ENCODE results near the gene PWP1.

PWP1 gene

DNA sequence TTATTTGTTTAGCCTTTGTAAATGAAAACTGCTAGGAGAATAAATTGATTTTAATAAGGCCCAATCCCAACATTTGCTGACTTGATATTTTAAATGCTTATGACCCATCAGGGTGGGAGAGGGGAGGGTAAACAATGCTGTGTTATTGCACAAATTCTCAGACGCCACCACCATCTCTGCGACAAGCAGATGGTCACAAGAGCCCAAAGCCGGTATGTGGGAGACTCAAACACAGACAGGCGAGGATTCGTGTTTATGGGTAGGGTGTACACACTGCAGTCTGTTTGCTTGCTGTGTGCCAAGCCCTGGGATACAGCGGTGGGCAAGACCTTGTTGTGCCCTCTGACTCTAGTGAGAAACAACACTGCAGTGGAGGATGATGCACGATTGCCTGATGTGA is 39.2 kb upstream of the PWP1 start:
- TF ChIP-seq POLR2AphosphoS5 (IDR thresholded peaks at IDR 0.05; ENCODE audit: low read depth, low read length) (no peak), TAF1 (IDR thresholded peaks at IDR 0.05; ENCODE audit: borderline replicate concordance, insufficient read depth, low read length) (no peak), FOXP2 (optimal IDR thresholded peaks at IDR 0.05; ENCODE audit: borderline replicate concordance, extremely low read depth, extremely low read length, insufficient read depth) (no peak), SIN3A (IDR thresholded peaks at IDR 0.05; ENCODE audit: borderline replicate concordance, insufficient read depth, low read length) (no peak)
- TF ChIP-seq, protein P1, sequence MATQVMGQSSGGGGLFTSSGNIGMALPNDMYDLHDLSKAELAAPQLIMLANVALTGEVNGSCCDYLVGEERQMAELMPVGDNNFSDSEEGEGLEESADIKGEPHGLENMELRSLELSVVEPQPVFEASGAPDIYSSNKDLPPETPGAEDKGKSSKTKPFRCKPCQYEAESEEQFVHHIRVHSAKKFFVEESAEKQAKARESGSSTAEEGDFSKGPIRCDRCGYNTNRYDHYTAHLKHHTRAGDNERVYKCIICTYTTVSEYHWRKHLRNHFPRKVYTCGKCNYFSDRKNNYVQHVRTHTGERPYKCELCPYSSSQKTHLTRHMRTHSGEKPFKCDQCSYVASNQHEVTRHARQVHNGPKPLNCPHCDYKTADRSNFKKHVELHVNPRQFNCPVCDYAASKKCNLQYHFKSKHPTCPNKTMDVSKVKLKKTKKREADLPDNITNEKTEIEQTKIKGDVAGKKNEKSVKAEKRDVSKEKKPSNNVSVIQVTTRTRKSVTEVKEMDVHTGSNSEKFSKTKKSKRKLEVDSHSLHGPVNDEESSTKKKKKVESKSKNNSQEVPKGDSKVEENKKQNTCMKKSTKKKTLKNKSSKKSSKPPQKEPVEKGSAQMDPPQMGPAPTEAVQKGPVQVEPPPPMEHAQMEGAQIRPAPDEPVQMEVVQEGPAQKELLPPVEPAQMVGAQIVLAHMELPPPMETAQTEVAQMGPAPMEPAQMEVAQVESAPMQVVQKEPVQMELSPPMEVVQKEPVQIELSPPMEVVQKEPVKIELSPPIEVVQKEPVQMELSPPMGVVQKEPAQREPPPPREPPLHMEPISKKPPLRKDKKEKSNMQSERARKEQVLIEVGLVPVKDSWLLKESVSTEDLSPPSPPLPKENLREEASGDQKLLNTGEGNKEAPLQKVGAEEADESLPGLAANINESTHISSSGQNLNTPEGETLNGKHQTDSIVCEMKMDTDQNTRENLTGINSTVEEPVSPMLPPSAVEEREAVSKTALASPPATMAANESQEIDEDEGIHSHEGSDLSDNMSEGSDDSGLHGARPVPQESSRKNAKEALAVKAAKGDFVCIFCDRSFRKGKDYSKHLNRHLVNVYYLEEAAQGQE (IDR thresholded peaks at IDR 0.05; ENCODE audit: insufficient read depth in 1 of 2, low read depth in 2 of 2, low read length in 2 of 2), result no peak

DNA sequence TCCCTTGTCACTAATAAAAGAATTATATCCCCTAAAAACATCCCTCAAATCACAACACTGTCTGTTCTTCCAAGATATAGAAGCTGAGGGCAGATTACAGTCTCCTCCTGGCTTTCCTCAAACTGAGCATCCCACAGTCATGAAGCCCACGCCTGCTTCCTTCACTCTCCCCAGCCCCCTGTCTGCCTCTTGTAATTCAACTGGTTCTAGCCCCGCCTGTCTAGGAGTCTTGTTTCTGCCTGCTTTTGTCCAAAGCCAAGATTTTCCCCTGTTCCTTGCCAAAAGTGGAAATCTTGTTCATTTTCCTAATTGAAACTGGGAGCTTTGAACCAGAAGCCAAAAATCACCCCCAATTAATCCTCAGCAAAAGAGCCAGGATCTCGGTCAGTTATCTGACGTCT is 35.9 kb upstream of the PWP1 start:
- no peak for TF ChIP-seq FOXP2 (optimal IDR thresholded peaks at IDR 0.05; ENCODE audit: borderline replicate concordance, extremely low read depth, extremely low read length, insufficient read depth)
- TF ChIP-seq, protein P1 (IDR thresholded peaks at IDR 0.05; ENCODE audit: insufficient read depth in 1 of 2, low read depth in 2 of 2, low read length in 2 of 2), result no peak
- no peak for TF ChIP-seq TAF1 (IDR thresholded peaks at IDR 0.05; ENCODE audit: borderline replicate concordance, insufficient read depth, low read length)
- TF ChIP-seq POLR2AphosphoS5 (IDR thresholded peaks at IDR 0.05; ENCODE audit: low read depth, low read length), result no peak
- TF ChIP-seq SIN3A (IDR thresholded peaks at IDR 0.05; ENCODE audit: borderline replicate concordance, insufficient read depth, low read length), result no peak

DNA sequence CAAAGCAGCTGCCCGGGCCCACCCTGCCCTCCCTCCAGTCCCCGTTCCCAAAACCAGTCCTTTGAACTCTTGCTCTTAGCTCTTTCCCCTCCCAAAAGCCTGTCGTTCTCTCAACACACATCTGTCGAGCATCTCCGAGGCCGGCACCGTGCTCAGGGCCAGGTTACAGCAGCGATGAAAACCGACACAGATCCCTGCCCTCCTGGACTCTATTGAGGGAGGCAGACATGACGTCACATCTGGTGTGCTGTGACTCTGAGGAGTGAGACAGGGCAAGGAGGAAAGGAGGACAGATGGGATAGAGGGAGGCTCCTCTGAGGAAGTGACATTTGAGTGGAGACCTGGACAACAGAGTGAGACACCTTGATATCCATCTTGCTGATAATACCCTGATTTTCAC is 34.6 kb upstream of the PWP1 start:
- TF ChIP-seq SIN3A (IDR thresholded peaks at IDR 0.05; ENCODE audit: borderline replicate concordance, insufficient read depth, low read length) (no peak), TAF1 (IDR thresholded peaks at IDR 0.05; ENCODE audit: borderline replicate concordance, insufficient read depth, low read length) (no peak), POLR2AphosphoS5 (IDR thresholded peaks at IDR 0.05; ENCODE audit: low read depth, low read length) (no peak), FOXP2 (optimal IDR thresholded peaks at IDR 0.05; ENCODE audit: borderline replicate concordance, extremely low read depth, extremely low read length, insufficient read depth) (no peak)
- TF ChIP-seq, protein P1 (IDR thresholded peaks at IDR 0.05; ENCODE audit: insufficient read depth in 1 of 2, low read depth in 2 of 2, low read length in 2 of 2), result no peak

DNA sequence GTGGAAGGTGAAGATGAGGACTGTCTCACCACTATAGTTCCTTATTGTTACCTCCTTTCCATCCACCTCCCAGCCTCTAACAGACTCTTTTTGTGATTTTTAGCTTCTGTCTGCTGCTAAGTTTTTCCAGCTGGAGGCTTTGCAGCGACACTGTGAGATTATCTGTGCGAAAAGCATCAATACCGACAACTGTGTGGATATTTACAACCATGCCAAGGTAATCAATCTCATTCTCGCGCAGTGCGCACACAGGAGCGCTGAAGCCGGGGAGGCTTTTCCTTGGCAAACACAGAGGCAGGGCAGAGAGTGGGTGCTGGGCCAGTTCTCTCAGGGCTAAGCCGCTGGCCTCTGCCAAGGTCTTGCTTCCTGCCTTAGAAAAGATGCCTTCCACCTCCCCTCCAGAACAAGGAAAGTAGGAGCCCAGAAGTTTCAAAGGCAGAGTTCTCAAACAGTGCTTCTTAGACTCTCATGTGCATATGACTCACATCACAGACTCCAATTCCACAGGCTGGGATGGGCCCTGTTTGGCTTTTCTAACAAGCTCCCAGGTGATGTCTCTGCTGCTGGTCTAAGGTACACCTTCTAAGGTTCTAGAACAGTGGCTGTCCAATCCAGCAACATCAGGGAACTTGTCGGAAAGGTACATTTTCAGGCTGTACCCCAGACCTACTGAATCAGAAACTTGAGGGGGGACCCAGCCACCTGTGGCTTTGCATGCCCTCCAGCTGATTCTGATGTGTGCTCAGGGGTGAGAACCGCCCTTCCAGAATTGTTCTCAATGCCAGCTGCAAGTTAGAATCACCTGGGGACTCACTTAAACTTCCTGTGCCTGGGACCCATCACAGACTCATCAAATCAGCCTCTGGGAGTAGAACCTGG is 33.8 kb upstream of the PWP1 start:
- TF ChIP-seq TAF1 (IDR thresholded peaks at IDR 0.05; ENCODE audit: borderline replicate concordance, insufficient read depth, low read length), result no peak

DNA sequence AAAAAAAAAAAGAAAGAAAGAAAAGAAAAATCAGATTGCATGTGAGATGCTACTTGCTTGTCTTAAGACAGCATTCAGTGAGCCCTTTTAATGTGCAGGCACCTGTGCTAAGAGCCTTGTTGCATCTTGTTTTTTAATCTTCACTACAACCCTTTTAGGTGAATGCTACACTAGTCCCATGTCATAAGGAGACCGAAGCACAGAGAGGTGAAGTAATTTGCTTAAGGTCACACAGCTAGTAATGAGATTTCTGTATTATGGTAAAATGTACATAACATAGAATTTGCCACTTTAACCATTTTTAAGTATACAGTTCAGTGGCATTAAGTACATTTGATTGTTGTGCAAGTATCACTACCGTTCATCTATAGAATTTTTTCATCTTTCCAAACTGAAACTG is 32.1 kb upstream of the PWP1 start:
- TF ChIP-seq SIN3A (IDR thresholded peaks at IDR 0.05; ENCODE audit: borderline replicate concordance, insufficient read depth, low read length), result no peak
- TF ChIP-seq, protein P1 (IDR thresholded peaks at IDR 0.05; ENCODE audit: insufficient read depth in 1 of 2, low read depth in 2 of 2, low read length in 2 of 2), result no peak
- TF ChIP-seq TAF1 (IDR thresholded peaks at IDR 0.05; ENCODE audit: borderline replicate concordance, insufficient read depth, low read length), result no peak
- no peak for TF ChIP-seq FOXP2 (optimal IDR thresholded peaks at IDR 0.05; ENCODE audit: borderline replicate concordance, extremely low read depth, extremely low read length, insufficient read depth)
- TF ChIP-seq POLR2AphosphoS5 (IDR thresholded peaks at IDR 0.05; ENCODE audit: low read depth, low read length), result no peak

Measured in PFSK-1 (cell line).